SK-N-MC (cell line): Measurements from ENCODE around the gene PNPLA5.

Experiments
- EZH2 ChIP-seq: fragments of 200-600 bp; sonication (generic); IDR thresholded peaks from one replicate; pipeline ENCODE4 v1.6.1; 2017; ENCODE audit warnings: antibody characterized with exemption
- FOXP2 ChIP-seq: optimal IDR thresholded peaks from 2 replicates; pipeline ENCODE3; 2011; ENCODE audit warnings: mild to moderate bottlenecking, moderate library complexity; ENCODE audit not compliant: insufficient read depth; ENCODE audit errors: extremely low read length, control extremely low read depth
- POLR2AphosphoS5 ChIP-seq: IDR thresholded peaks from 2 replicates; pipeline ENCODE4 v1.6.1; 2012; ENCODE audit warnings: mild to moderate bottlenecking, low read depth, low read length, borderline replicate concordance

DNA sequence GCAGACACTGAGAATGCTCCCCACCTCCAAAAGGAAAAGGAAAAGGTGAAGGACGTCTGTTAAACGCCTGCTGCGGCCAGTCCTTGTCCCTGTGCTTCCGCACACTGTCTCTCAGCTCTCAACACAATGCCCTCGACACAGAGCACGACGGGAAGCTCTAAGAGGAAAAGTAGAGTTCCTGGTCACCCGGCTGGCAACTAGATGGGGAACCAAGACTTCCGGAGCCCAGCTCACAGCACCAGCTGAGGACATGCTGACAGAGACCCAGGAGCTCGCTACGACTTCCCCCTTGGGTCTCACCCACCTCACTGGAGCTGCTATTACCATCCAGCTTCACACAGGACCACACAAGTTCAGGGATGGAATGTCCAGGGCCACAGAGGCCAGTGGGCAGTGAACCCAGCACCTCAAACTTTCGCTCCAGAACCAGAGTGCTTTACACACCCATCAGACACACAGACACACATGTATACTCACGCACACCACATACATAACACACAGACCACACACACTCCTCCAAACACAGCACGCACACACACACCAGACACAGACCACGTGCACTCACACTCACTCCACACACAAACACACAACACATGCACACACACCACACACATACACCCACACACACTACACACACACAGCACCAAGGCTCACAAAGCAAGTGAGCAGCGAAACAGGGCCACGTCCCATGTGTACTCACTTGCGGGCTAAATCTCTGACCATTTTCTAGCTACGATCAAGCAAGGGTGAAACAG lies 39.1 kb downstream of the PNPLA5 start:
- no peak for TF ChIP-seq POLR2AphosphoS5
- TF ChIP-seq EZH2 = no peak
- no peak for TF ChIP-seq FOXP2
